Measurements from ENCODE around the gene LITAF. TPM values are rescaled to one million over a fixed set of nuclear protein-coding genes. Genes with fewer than 3 reads are reported as not detected.
A peak's percentile ranks its signal among the peaks of the same experiment; 100 is the strongest.

LITAF gene
- total and polyA plus RNA-seq, 7 donors: 5.0 to 60.2 (median 20.7) TPM

DNA sequence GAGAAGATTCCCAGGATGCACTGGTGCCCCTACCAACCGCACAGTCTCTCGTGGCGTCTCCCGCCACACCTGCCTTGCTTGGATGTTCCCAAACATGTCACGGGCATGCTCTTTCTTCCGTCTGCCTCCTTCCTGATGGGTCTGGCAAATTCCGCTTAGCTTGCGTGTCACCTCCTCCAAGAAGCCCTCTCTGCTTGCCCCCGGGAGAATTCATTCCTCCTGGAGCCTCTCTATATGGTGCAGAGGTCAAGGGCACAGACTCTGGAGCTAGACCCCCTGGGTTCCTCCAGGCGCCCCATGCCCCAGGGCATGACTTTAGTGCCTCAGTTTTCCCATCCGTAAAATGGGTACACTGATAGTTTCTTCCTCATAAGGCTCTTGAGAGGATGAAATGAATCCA is 21.1 kb downstream of the LITAF start:
- whole genome bisulfite sequencing, 3 donors: 91 to 97% (median 97%) methylated on average over 11 of the region's 11 CpGs
- H3K36me3 ChIP-seq (ENCODE audit: insufficient read depth in 1 of 2, low read depth in 1 of 2): no peaks in the 10 kb centered on the region
- ATAC-seq (no peak), DNase-seq (no peak)
- no peaks in the 10 kb centered on the region for H3K9me3 ChIP-seq
- no peaks in the 10 kb centered on the region for H3K27me3 ChIP-seq (ENCODE audit: insufficient read depth in 3 of 3, low read length in 2 of 3)
- H3K4me1 ChIP-seq: peaks cover 7% of the 10 kb centered on the region
- TF ChIP-seq, protein P1, sequence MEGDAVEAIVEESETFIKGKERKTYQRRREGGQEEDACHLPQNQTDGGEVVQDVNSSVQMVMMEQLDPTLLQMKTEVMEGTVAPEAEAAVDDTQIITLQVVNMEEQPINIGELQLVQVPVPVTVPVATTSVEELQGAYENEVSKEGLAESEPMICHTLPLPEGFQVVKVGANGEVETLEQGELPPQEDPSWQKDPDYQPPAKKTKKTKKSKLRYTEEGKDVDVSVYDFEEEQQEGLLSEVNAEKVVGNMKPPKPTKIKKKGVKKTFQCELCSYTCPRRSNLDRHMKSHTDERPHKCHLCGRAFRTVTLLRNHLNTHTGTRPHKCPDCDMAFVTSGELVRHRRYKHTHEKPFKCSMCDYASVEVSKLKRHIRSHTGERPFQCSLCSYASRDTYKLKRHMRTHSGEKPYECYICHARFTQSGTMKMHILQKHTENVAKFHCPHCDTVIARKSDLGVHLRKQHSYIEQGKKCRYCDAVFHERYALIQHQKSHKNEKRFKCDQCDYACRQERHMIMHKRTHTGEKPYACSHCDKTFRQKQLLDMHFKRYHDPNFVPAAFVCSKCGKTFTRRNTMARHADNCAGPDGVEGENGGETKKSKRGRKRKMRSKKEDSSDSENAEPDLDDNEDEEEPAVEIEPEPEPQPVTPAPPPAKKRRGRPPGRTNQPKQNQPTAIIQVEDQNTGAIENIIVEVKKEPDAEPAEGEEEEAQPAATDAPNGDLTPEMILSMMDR (IDR thresholded peaks at IDR 0.05): no peak
- intact Hi-C loops (cut with DNase I): no loop called here
- H3K27ac ChIP-seq: no peak overlapping the region
- no peak overlapping the region for H3K4me3 ChIP-seq

- DNase-seq: no peak
- whole genome bisulfite sequencing, 3 donors: 92 to 93% (median 93%) methylated on average over 24 of the region's 24 CpGs
Observed at GRCh38 chr16:11564046-11564926, 22.4 kb downstream of the LITAF start.

GRCh38 chr16:11563493-11564040 is 23.2 kb downstream of the LITAF start:
- intact Hi-C loops (cut with DNase I): no loop called here
- Histone ChIP-seq H3K4me1 (peaks cover 7% of the 10 kb centered on the region), H3K27ac (no peak overlapping the region), H3K4me3 (no peak overlapping the region), H3K27me3 (ENCODE audit: insufficient read depth in 3 of 3, low read length in 2 of 3) (no peaks in the 10 kb centered on the region), H3K36me3 (ENCODE audit: insufficient read depth in 1 of 2, low read depth in 1 of 2) (no peaks in the 10 kb centered on the region), H3K9me3 (no peaks in the 10 kb centered on the region)
- TF ChIP-seq, protein P1 (IDR thresholded peaks at IDR 0.05): no peak
- ATAC-seq: no peak
- WGBS, 3 donors: 79 to 82% (median 79%) methylated on average over 6 of the region's 6 CpGs
- DNase-seq: peak in 1 of 2 donors; percentile 3

More at GRCh38 chr16:11564046-11564926, 22.4 kb downstream of the LITAF start:
- Histone ChIP-seq H3K4me3 (no peak overlapping the region), H3K27me3 (ENCODE audit: insufficient read depth in 3 of 3, low read length in 2 of 3) (no peaks in the 10 kb centered on the region), H3K27ac (no peak overlapping the region), H3K4me1 (peaks cover 7% of the 10 kb centered on the region), H3K9me3 (no peaks in the 10 kb centered on the region), H3K36me3 (ENCODE audit: insufficient read depth in 1 of 2, low read depth in 1 of 2) (no peaks in the 10 kb centered on the region)
- TF ChIP-seq, protein P1 (IDR thresholded peaks at IDR 0.05): no peak
- ATAC-seq: no peak
- intact Hi-C loops (cut with DNase I): no loop called here

DNA sequence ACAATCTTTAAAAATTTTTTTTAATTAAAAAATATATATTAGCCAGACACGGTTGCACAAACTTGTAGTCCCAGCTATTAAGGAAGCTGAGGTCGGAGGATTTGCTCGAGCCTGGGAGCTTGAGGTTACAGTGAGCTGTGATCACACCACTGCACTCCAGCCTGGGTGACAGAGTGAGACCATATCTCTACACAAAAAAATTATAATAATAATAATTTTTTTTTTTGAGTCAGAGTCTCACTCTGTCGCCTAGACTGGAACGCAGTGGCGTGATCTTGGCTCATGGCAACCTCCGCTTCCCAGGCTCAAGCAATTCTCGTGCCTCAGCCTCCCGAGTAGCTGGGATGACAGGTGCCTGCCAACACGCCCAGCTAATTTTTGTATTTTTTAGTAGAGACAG is 23.8 kb downstream of the LITAF start:
- ATAC-seq: no peak
- Histone ChIP-seq H3K36me3 (ENCODE audit: insufficient read depth in 1 of 2, low read depth in 1 of 2) (no peaks in the 10 kb centered on the region), H3K4me1 (peaks cover 7% of the 10 kb centered on the region), H3K27me3 (ENCODE audit: insufficient read depth in 3 of 3, low read length in 2 of 3) (no peaks in the 10 kb centered on the region), H3K9me3 (no peaks in the 10 kb centered on the region), H3K4me3 (no peak overlapping the region), H3K27ac (no peak overlapping the region)
- TF ChIP-seq, protein P1 (IDR thresholded peaks at IDR 0.05): no peak
- DNase-seq: peak in 1 of 2 donors; percentile 6
- 88 to 92% (median 89%) methylated on average over 10 of the region's 10 CpGs for WGBS, 3 donors
- intact Hi-C loops (cut with DNase I): no loop called here

Measured in psoas muscle (tissue), 8 donors.